ENCODE data around the gene CYSTM1. TPM values are rescaled to one million over a fixed set of nuclear protein-coding genes. Genes with fewer than 3 reads are reported as not detected.

The CYSTM1 gene
- total RNA-seq, 3 donors from 2014 or later (not counting 1 experiment from before 2014, with no cell fraction given), result 3.9 to 4.9 (median 4.2) TPM

DNA sequence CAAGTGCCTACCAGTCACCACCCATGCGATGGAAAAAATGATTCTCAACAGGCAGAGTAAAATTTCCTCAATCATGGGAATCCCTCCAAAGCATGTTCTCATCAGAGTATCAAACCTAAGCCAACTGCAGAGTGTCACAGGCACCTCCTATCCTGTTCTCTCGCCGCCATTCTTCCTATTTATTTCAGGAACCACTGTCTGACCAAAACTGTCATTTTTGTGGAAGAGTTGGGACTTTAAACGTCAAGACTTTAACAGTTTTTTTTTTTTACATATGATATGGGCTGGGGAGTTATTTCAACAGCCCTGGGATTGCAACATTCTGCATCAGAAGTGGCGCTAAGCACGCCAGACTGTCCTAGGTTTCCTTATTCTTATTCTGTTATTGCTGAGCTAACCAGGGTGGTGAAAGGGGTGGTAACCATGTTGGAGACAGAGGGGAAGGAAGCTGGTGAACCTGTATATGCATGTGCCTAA lies 98.5 kb downstream of the CYSTM1 start:
- H3K27me3 ChIP-seq (ENCODE audit: control insufficient read depth, insufficient read depth, low read length), result no peaks in the 10 kb centered on the region
- H3K4me1 ChIP-seq (ENCODE audit: control insufficient read depth, insufficient read depth, low read length), result peaks cover 5% of the 10 kb centered on the region
- intact Hi-C loops (cut with micrococcal nuclease), result no loop called here
- peaks cover 6 to 24% of the 10 kb centered on the region in 2 donors for H3K4me1 Mint-ChIP-seq
- H3K9me3 Mint-ChIP-seq, result peaks cover 0 to 2% of the 10 kb centered on the region in 2 donors
- TF ChIP-seq, protein P1, sequence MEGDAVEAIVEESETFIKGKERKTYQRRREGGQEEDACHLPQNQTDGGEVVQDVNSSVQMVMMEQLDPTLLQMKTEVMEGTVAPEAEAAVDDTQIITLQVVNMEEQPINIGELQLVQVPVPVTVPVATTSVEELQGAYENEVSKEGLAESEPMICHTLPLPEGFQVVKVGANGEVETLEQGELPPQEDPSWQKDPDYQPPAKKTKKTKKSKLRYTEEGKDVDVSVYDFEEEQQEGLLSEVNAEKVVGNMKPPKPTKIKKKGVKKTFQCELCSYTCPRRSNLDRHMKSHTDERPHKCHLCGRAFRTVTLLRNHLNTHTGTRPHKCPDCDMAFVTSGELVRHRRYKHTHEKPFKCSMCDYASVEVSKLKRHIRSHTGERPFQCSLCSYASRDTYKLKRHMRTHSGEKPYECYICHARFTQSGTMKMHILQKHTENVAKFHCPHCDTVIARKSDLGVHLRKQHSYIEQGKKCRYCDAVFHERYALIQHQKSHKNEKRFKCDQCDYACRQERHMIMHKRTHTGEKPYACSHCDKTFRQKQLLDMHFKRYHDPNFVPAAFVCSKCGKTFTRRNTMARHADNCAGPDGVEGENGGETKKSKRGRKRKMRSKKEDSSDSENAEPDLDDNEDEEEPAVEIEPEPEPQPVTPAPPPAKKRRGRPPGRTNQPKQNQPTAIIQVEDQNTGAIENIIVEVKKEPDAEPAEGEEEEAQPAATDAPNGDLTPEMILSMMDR (IDR thresholded peaks at IDR 0.05), result no peak
- H3K9me3 ChIP-seq (ENCODE audit: control insufficient read depth, insufficient read depth, low read length), result no peaks in the 10 kb centered on the region
- ATAC-seq (peak in 1 of 3 donors; percentile 34), DNase-seq (no peak)
- no peaks in the 10 kb centered on the region for H3K27me3 Mint-ChIP-seq (ENCODE audit: low read depth in 2 of 2)
- H3K4me3 Mint-ChIP-seq, result no peak overlapping the region
- H3K36me3 ChIP-seq (ENCODE audit: control insufficient read depth, insufficient read depth, low read length), result no peaks in the 10 kb centered on the region
- WGBS (ENCODE audit: insufficient coverage), result 56% methylated on average over 6 of the region's 6 CpGs
- peak overlapping the region; percentile 25 for H3K27ac ChIP-seq (ENCODE audit: low read length)
- no peaks in the 10 kb centered on the region for H3K36me3 Mint-ChIP-seq
- no peak overlapping the region for H3K4me3 ChIP-seq (ENCODE audit: low read length)
- peak overlapping the region in 1 of 2 donors; percentile 31 for H3K27ac Mint-ChIP-seq

DNA sequence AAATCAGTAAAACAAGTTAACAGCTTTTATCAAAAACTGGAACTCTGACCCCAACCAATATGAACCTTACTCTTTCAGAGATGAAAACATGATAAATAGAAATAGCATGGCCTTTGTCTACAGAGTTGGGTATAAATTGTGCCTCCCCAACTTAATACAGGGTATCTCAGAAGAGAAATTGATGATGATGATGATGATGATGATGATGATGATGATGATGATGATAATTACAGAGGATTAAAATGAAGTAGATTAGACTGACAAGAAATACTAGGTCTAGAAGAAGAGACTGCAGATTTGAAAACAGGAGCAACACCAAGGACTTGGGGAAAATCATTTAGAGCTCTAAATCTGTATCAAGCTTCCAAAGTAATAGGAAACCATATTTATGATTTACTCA lies 100.8 kb downstream of the CYSTM1 start:
- Mint-ChIP-seq H3K4me3 (no peak overlapping the region), H3K27me3 (ENCODE audit: low read depth in 2 of 2) (no peaks in the 10 kb centered on the region), H3K27ac (no peak overlapping the region), H3K4me1 (peaks cover 6 to 18% of the 10 kb centered on the region in 2 donors), H3K9me3 (peaks cover 0 to 2% of the 10 kb centered on the region in 2 donors), H3K36me3 (no peaks in the 10 kb centered on the region)
- DNase-seq (no peak), ATAC-seq (no peak)
- intact Hi-C loops (cut with micrococcal nuclease), result no loop called here
- no peaks in the 10 kb centered on the region for H3K9me3 ChIP-seq (ENCODE audit: control insufficient read depth, insufficient read depth, low read length)
- H3K4me3 ChIP-seq (ENCODE audit: low read length), result no peak overlapping the region
- TF ChIP-seq, protein P1 (IDR thresholded peaks at IDR 0.05), result no peak
- peaks cover 2% of the 10 kb centered on the region for H3K36me3 ChIP-seq (ENCODE audit: control insufficient read depth, insufficient read depth, low read length)
- H3K4me1 ChIP-seq (ENCODE audit: control insufficient read depth, insufficient read depth, low read length), result peaks cover 5% of the 10 kb centered on the region
- H3K27me3 ChIP-seq (ENCODE audit: control insufficient read depth, insufficient read depth, low read length), result no peaks in the 10 kb centered on the region
- no peak overlapping the region for H3K27ac ChIP-seq (ENCODE audit: low read length)

DNA sequence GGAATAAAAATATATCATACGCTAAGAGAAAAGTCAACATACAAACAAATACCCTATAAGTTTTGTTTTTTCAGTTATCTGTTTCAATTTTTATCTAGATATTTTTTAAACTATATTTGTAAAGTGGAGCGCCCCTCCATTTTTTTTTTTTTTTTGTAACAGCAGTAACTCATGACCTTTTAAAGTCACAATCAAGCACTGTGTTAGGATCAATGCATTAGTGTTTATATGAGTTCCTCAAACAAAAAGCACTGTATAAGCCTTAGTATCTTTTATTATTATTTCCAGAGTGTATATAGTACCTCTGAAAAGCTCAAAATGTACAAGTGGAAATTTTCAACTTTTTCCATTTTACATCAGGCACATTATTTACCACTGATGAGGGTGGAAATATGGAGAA lies 107.3 kb downstream of the CYSTM1 start:
- H3K27ac Mint-ChIP-seq, result no peak overlapping the region
- H3K4me1 Mint-ChIP-seq, result peaks cover 10 to 24% of the 10 kb centered on the region in 2 donors
- intact Hi-C loops (cut with micrococcal nuclease), result no loop called here
- Histone ChIP-seq H3K4me1 (ENCODE audit: control insufficient read depth, insufficient read depth, low read length) (no peaks in the 10 kb centered on the region), H3K27ac (ENCODE audit: low read length) (no peak overlapping the region), H3K27me3 (ENCODE audit: control insufficient read depth, insufficient read depth, low read length) (no peaks in the 10 kb centered on the region), H3K4me3 (ENCODE audit: low read length) (no peak overlapping the region), H3K9me3 (ENCODE audit: control insufficient read depth, insufficient read depth, low read length) (no peaks in the 10 kb centered on the region), H3K36me3 (ENCODE audit: control insufficient read depth, insufficient read depth, low read length) (peaks cover 2% of the 10 kb centered on the region)
- H3K4me3 Mint-ChIP-seq, result no peak overlapping the region
- TF ChIP-seq, protein P1 (IDR thresholded peaks at IDR 0.05), result no peak
- H3K27me3 Mint-ChIP-seq (ENCODE audit: low read depth in 2 of 2), result no peaks in the 10 kb centered on the region
- no peak for ATAC-seq
- no peaks in the 10 kb centered on the region for H3K36me3 Mint-ChIP-seq
- no peak for DNase-seq
- H3K9me3 Mint-ChIP-seq, result peaks cover 0 to 2% of the 10 kb centered on the region in 2 donors
- WGBS (ENCODE audit: insufficient coverage), result no CpG with 5 or more reads among the region's 2 CpGs

DNA sequence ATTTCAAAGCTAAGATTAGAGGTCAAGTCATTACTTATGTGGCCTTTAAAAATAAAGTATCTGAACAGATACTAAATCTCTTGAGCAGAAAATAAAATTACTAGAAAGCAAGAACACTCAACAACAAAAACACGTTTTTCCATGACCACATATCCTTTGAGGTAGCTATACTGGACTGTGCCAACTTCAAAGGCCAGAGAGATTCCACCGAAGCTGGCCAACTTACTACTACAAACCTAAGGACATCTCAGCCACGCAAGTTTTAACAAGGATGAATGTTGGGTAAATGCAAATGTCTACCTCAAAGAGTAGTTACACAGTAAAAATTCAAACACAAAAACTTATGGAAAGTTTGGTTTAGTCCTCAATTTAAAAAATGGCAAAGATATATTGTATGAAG lies 109.0 kb downstream of the CYSTM1 start:
- Mint-ChIP-seq H3K27me3 (ENCODE audit: low read depth in 2 of 2) (no peaks in the 10 kb centered on the region), H3K4me1 (peaks cover 19 to 21% of the 10 kb centered on the region in 2 donors), H3K9me3 (no peaks in the 10 kb centered on the region), H3K27ac (no peak overlapping the region), H3K4me3 (no peak overlapping the region), H3K36me3 (no peaks in the 10 kb centered on the region)
- Histone ChIP-seq H3K27me3 (ENCODE audit: control insufficient read depth, insufficient read depth, low read length) (no peaks in the 10 kb centered on the region), H3K4me1 (ENCODE audit: control insufficient read depth, insufficient read depth, low read length) (no peaks in the 10 kb centered on the region), H3K27ac (ENCODE audit: low read length) (no peak overlapping the region), H3K4me3 (ENCODE audit: low read length) (no peak overlapping the region), H3K36me3 (ENCODE audit: control insufficient read depth, insufficient read depth, low read length) (no peaks in the 10 kb centered on the region), H3K9me3 (ENCODE audit: control insufficient read depth, insufficient read depth, low read length) (no peaks in the 10 kb centered on the region)
- WGBS (ENCODE audit: insufficient coverage), result 100% methylated on average over 2 of the region's 3 CpGs
- ATAC-seq, result no peak
- DNase-seq, result no peak
- TF ChIP-seq, protein P1 (IDR thresholded peaks at IDR 0.05), result no peak
- intact Hi-C loops (cut with micrococcal nuclease), result no loop called here
